NT2/D1 (cell line): ENCODE results near the gene HMMR.

Experiments used
- SUZ12 ChIP-seq: IDR thresholded peaks from 2 replicates; pipeline ENCODE4 v1.6.1; 2011; ENCODE audit not compliant: insufficient read length, insufficient read depth; ENCODE audit errors: extremely low read depth
- ZNF274 ChIP-seq: IDR thresholded peaks from 2 replicates; pipeline ENCODE4 v1.6.1; 2011; ENCODE audit warnings: mild to moderate bottlenecking, low read depth, low read length

DNA sequence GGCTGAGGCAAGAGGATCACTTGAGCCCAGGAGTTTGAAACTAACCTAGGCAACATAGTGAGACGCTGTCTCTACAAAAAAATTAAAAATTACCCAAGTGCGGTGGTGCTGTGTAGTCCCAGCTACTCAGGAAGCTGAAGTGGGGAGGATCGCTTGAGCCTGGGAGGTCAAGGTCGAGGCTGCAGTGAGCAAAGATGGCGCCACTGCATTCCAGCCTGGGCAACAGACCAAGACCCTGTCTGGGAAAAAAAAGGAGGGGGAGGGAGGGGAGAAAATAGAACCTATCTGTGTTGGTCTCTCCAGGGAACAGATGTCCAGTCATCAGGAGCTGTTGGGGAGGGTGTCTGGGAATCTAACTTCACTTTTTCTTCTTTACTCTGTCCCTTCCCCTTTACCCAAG lies 69.3 kb downstream of the HMMR start:
- TF ChIP-seq ZNF274 = no peak
- TF ChIP-seq SUZ12 = no peak
